ENCODE results near the gene RBMS1. TPM values are rescaled to one million over a fixed set of nuclear protein-coding genes. Genes with fewer than 3 reads are reported as not detected.

RBMS1 gene
- total RNA-seq, 1 donor from 2014 or later, result 54.7 TPM

DNA sequence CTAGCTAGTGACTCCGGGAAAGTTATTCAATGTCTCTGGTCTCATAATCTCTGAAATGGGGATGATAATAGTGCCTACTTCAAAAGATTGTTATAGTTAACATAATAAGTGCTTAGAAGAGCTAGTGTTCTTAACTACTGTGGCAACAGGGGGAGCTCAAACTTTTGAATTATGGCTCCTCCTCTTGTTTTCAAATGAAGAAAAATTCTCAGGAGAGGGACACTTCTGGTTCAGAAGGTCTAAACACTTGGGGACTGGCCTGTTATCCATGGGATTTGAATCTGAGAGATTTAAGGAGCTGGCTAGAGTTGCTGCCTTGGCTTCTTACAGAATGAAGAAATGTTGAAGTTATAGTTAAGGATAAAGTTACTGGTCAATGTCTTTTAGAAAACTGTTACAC lies 201.4 kb downstream of the RBMS1 start:
- no peak for DNase-seq (ENCODE audit: low read depth)
- no peak overlapping the region for H3K4me3 ChIP-seq (ENCODE audit: low read depth, low read length)
- TF ChIP-seq, protein P1, sequence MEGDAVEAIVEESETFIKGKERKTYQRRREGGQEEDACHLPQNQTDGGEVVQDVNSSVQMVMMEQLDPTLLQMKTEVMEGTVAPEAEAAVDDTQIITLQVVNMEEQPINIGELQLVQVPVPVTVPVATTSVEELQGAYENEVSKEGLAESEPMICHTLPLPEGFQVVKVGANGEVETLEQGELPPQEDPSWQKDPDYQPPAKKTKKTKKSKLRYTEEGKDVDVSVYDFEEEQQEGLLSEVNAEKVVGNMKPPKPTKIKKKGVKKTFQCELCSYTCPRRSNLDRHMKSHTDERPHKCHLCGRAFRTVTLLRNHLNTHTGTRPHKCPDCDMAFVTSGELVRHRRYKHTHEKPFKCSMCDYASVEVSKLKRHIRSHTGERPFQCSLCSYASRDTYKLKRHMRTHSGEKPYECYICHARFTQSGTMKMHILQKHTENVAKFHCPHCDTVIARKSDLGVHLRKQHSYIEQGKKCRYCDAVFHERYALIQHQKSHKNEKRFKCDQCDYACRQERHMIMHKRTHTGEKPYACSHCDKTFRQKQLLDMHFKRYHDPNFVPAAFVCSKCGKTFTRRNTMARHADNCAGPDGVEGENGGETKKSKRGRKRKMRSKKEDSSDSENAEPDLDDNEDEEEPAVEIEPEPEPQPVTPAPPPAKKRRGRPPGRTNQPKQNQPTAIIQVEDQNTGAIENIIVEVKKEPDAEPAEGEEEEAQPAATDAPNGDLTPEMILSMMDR (conservative IDR thresholded peaks at IDR 0.05; ENCODE audit: low read depth, low read length), result peak; percentile 8

DNA sequence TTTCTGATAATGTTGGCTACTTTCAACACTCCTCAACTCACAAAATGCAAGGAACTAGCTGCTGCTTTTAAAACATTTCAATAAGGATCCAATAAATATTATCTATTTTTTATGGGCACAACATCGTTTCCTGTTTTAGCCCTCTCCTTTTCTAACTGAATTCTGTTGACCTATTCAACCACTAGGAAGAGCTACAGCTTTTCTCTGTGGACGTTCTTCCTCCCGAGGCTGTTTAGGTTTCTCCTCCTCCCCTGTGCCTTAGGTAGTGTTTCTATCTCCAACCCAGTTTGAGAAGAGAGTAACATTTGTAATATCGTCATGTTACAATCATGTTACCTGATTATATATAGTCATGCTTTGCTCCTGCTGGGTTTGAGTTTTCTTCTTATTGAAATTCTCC lies 202.2 kb downstream of the RBMS1 start:
- TF ChIP-seq, protein P1 (conservative IDR thresholded peaks at IDR 0.05; ENCODE audit: low read depth, low read length), result no peak
- H3K4me3 ChIP-seq (ENCODE audit: low read depth, low read length), result no peak overlapping the region
- DNase-seq (ENCODE audit: low read depth), result no peak

DNA sequence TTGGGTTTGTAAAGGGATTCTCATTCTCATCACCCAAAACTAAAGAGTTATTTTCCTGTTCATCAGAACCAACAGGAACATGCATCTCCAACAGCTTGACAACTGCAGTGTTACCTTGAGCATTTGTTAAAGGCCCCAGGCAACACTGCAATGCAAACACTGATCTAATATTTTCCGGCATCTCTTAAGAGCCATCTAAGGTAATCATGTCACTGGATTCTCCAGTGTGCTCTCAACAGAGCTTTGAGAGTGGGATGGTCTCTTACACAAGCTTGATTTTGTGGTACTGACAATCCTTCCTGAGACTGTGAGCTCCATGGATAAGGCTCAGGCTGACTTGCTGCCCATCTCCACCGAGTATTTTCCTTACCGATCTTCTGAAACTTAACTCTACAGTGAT lies 203.0 kb downstream of the RBMS1 start:
- DNase-seq (ENCODE audit: low read depth), result no peak
- TF ChIP-seq, protein P1 (conservative IDR thresholded peaks at IDR 0.05; ENCODE audit: low read depth, low read length), result no peak
- no peak overlapping the region for H3K4me3 ChIP-seq (ENCODE audit: low read depth, low read length)

DNA sequence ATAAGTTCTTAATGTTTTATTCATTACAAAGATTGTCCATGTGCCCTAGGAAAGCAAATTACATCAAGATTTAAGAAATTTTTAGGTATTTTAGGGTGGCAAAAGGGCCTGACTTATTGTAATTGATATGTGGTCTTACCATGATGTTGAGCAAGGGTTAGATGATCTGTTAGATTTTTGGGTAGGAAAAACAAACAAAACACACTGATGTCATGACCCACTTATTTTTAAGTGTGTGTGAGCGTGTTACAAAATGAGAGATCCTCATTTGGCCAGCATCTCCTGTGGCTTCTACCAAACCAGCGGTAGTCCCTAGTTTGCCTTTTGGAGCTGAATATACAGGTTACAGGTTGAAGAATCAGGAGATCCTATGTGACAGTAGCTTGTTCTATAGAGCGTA lies 203.8 kb downstream of the RBMS1 start:
- TF ChIP-seq, protein P1 (conservative IDR thresholded peaks at IDR 0.05; ENCODE audit: low read depth, low read length), result no peak
- DNase-seq (ENCODE audit: low read depth), result no peak
- no peak overlapping the region for H3K4me3 ChIP-seq (ENCODE audit: low read depth, low read length)

DNA sequence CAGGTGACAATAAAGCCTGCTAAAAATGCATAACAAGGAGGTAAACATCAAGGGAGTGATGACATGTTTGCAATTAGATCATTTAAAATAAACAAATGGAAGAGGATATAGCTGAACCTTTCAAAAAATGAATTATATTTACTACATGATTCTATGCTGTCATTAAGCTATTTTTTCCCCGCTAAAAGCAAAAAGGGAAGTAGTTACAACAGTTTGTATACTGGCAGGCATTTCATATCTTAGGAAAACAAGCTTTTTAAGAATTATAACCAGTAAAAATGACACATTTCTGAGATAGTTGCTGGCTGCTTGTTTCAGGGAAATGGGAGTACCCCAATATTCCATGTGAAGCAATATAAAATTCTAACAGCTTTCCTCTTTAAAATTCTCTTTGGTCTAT lies 204.5 kb downstream of the RBMS1 start:
- no peak overlapping the region for H3K4me3 ChIP-seq (ENCODE audit: low read depth, low read length)
- TF ChIP-seq, protein P1 (conservative IDR thresholded peaks at IDR 0.05; ENCODE audit: low read depth, low read length), result no peak
- no peak for DNase-seq (ENCODE audit: low read depth)

DNA sequence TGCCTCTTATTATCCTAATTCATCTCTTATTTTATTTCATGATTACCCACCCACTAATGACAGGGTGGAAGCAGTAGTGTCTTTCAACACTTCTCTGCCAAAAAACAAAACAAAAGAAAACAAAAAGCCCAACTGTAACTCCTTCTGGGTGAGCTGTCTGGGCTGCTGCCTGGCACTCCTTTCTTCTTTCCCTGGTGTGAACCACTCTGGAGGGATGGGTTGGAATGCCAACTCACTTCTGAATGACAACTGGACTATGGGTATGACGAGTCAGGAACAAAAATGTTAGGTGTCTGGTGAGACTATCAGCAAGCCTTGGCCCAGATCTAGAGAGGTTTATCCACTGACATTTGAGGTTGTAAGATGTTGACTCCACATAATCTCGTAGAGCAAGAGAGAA lies 205.3 kb downstream of the RBMS1 start:
- TF ChIP-seq, protein P1 (conservative IDR thresholded peaks at IDR 0.05; ENCODE audit: low read depth, low read length), result no peak
- no peak for DNase-seq (ENCODE audit: low read depth)
- H3K4me3 ChIP-seq (ENCODE audit: low read depth, low read length), result no peak overlapping the region

DNA sequence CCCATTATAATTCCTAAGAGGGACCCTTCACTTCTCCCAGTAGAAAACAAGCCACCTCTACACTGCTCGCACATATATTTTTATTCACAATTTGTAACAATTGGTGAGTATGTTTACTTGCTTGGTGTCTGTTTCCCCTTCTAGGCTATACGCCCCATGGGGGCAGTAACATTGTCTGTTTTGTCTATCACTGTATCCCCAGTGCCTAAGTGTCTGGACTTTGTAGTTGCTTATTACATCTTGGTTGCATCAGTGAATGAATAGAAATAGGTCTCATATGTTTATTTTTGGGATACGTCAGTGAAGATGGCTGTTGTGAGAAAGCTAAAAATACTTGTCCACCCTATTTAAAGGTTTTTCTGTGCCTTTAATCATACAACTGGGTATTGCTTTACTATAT lies 206.1 kb downstream of the RBMS1 start:
- H3K4me3 ChIP-seq (ENCODE audit: low read depth, low read length), result no peak overlapping the region
- TF ChIP-seq, protein P1 (conservative IDR thresholded peaks at IDR 0.05; ENCODE audit: low read depth, low read length), result no peak
- no peak for DNase-seq (ENCODE audit: low read depth)

All from epithelial cell of proximal tubule (primary cell).